GM12878 (cell line): ENCODE data around the gene AIDA. TPM values are rescaled to one million over a fixed set of nuclear protein-coding genes. Genes with fewer than 3 reads are reported as not detected.

Experiments used
- ATAC-seq: fragments of 200-7000 bp; cut with Tn5 transposase; 3 replicates; pipeline ENCODE4 v1.9.1; 2020; ENCODE audit warnings: mild to moderate bottlenecking, moderate library complexity
- BruUV-seq: library from RNA; stranded (reverse); fragments of 400-500 nt; replicated peaks from 2 replicates; lab custom pipeline; 2021; lab: Mats Ljungman, UMichigan
- CTCF ChIA-PET: fragments of 300-600 bp; sonication (Branson Sonifier 250); formaldehyde crosslinking; extraction: SDS; loops from one replicate; lab custom pipeline; 2021; ENCODE audit warnings: inconsistent platforms; lab: Yijun Ruan, JAX
- POLR2A ChIA-PET: fragments of 350-600 bp; formaldehyde crosslinking; extraction: SDS; loops from one replicate; lab custom pipeline; 2021; ENCODE audit warnings: inconsistent platforms; lab: Charles Lee
- RAD21 ChIA-PET: fragments of 300-600 bp; sonication (Branson Sonifier 250); formaldehyde crosslinking; loops from one replicate; lab custom pipeline; 2023; ENCODE audit warnings: antibody characterized with exemption; ENCODE audit not compliant: unreplicated experiment; lab: Charles Lee
- SMC1A ChIA-PET: fragments of 300-600 bp; sonication (Branson Sonifier 250); formaldehyde crosslinking; loops from one replicate; lab custom pipeline; 2023; ENCODE audit not compliant: unreplicated experiment, uncharacterized antibody; lab: Charles Lee
- DNase-seq: peaks from one replicate; pipeline ENCODE4 v3.0.0-alpha.2; 2011; ENCODE audit warnings: low read depth, low spot score
- FAIRE-seq: peaks from 3 replicates; lab custom pipeline; 2011; peaks lifted over from hg19 to GRCh38; lab: Jason Lieb, UNC
- H2AFZ ChIP-seq: 2 replicates; pipeline ENCODE4 v1.6.0; 2011; ENCODE audit warnings: low read depth, low read length, control low read depth; ENCODE audit not compliant: control insufficient read depth
- H3K27ac ChIP-seq: 2 replicates; pipeline ENCODE4 v1.5.1; 2011; ENCODE audit warnings: control low read depth; ENCODE audit not compliant: control insufficient read depth, insufficient read depth
- H3K27me3 ChIP-seq, 2 experiments: replicated peaks in 1 of 2; 2 replicates each; pipeline versions ENCODE4 v1.6.0 to v1.6.1; 2011; ENCODE audit warnings: low read length in 1 of 2; ENCODE audit not compliant: control insufficient read depth in 2 of 2, insufficient read depth in 2 of 2
- H3K36me3 ChIP-seq, 2 experiments: 2 replicates each; pipeline ENCODE4 v1.5.1; 2011; ENCODE audit warnings: low read length in 1 of 2; ENCODE audit not compliant: control insufficient read depth in 2 of 2, insufficient read depth in 2 of 2
- H3K4me1 ChIP-seq: 2 replicates; pipeline ENCODE4 v1.6.1; 2011; ENCODE audit warnings: mild to moderate bottlenecking, low read length, moderate library complexity, mixed read lengths; ENCODE audit not compliant: control insufficient read depth, insufficient read depth
- H3K4me2 ChIP-seq: 2 replicates; pipeline ENCODE4 v1.6.0; 2011; ENCODE audit warnings: control low read depth; ENCODE audit not compliant: control insufficient read depth, insufficient read depth
- H3K4me3 ChIP-seq: fragments of 200-600 bp; sonication (generic); 2 replicates; pipeline ENCODE4 v1.5.1; 2016
- H3K79me2 ChIP-seq: 2 replicates; pipeline ENCODE4 v1.6.0; 2011; ENCODE audit warnings: low read length; ENCODE audit not compliant: control insufficient read depth, insufficient read depth
- H3K9ac ChIP-seq: 2 replicates; pipeline ENCODE4 v1.8.0; 2011; ENCODE audit warnings: low read length, control low read depth, mixed read lengths; ENCODE audit not compliant: control insufficient read depth, insufficient read depth
- H3K9me3 ChIP-seq: replicated peaks from 3 replicates; pipeline ENCODE4 v1.5.1; 2011; ENCODE audit warnings: mild to moderate bottlenecking, low read length; ENCODE audit not compliant: control insufficient read depth, insufficient read depth
- H4K20me1 ChIP-seq: 2 replicates; pipeline ENCODE4 v1.6.0; 2011; ENCODE audit not compliant: control insufficient read depth, insufficient read depth
- MTA2 ChIP-seq: fragments of 450-650 bp; IDR thresholded peaks from 2 replicates; pipeline ENCODE4 v1.6.1; 2016; ENCODE audit warnings: low read depth, mild to moderate bottlenecking, moderate library complexity
- YY1 ChIP-seq: IDR thresholded peaks from 2 replicates; pipeline ENCODE4 v1.6.1; 2011; ENCODE audit warnings: low read depth, mild to moderate bottlenecking, low read length
- WGBS: methylation state at CpG from one replicate; pipeline ENCODE4 v1.1.6; 2016; ENCODE audit warnings: low lambda C conversion rate; ENCODE audit not compliant: insufficient replicate concordance, insufficient coverage; ENCODE audit errors: missing lambda C conversion rate; 5-methylcytosine and 5-hydroxymethylcytosine counted together
- in situ Hi-C: fragments of 300-500 bp; cut with MboI; formaldehyde crosslinking; loops from 9 replicates; pipeline ENCODE4 v1.14.3; 2018; ENCODE audit warnings: mixed read lengths
- intact Hi-C: fragments of 100-400 bp; cut with micrococcal nuclease; formaldehyde crosslinking; loops from one replicate; pipeline ENCODE4 v1.14.2; 2022; ENCODE audit not compliant: unreplicated experiment
- polyA plus RNA-seq, 11 experiments: library from polyadenylated mRNA; depleted of rRNA in 4 of 11; unstranded in 6 of 11; stranded (reverse) in 5 of 11; fragments of >200 nt; fragmentation: Nextera tagmentation in 4 of 11; fragmentation: Illumina TruSeq in 1 of 11; extraction: Ambion mirVana in 4 of 11; extraction: Trizol in 1 of 11; gene quantifications; 1 replicate in 1 of 11; 2 replicates in 10 of 11; pipeline versions ENCODE4 v1.2.1 to v1.2.3, GENCODE V29; 2011 to 2016; ENCODE audit warnings: inconsistent platforms in 2 of 11, missing spikeins in 2 of 11, low read depth in 1 of 11
- total RNA-seq, 4 experiments: library from RNA; depleted of rRNA in 3 of 4; stranded (reverse); fragments of >200 nt in 3 of 4; fragmentation: Illumina TruSeq in 1 of 4; extraction: Trizol in 1 of 4; gene quantifications; 2 replicates each; pipeline versions ENCODE4 v1.2.1 to v1.2.3, GENCODE V29; 2013 to 2021

AIDA gene
- total and polyA plus RNA-seq, 10 of the 15 experiments (the other 5 are each of a cell fraction or from before 2014, with no cell fraction given): 8.9 to 43.1 (median 19.2) TPM

- FAIRE-seq: no peak
- peak overlapping the region; percentile 68 for H3K9ac ChIP-seq
- no peaks in the 10 kb centered on the region for H4K20me1 ChIP-seq
- SMC1A ChIA-PET: interaction anchor here (0.6 to 2.0 kb wide), 12 partner anchors 9 to 156 kb away, joined by 3 to 13 read pairs (median 3); no protein-coding TSS in a partner anchor
- no peak for DNase-seq
- RAD21 ChIA-PET: interaction anchor here (0.6 to 2.4 kb wide), 4 partner anchors 16 to 1060 kb away, joined by 3 to 17 read pairs (median 4); no protein-coding TSS in a partner anchor
- peak; percentile 38 for ATAC-seq
- H3K4me2 ChIP-seq: peak overlapping the region; percentile 95
- no peaks in the 10 kb centered on the region for H3K27me3 ChIP-seq
- peak overlapping the region; percentile 89 for H2AFZ ChIP-seq
- H3K4me1 ChIP-seq: peaks cover 7% of the 10 kb centered on the region; the same call in 1 of the 2 replicates
- H3K36me3 ChIP-seq: no peaks in the 10 kb centered on the region
- no TSS peak for BruUV-seq
- CTCF ChIA-PET: interaction anchor here (0.6 to 3.0 kb wide), 7 partner anchors 9 to 154 kb away, joined by 3 to 12 read pairs (median 3); no protein-coding TSS in a partner anchor
- POLR2A ChIA-PET: interaction anchor here (1.3 to 1.5 kb wide), 2 partner anchors 29 to 37 kb away, joined by 3 read pairs; partner anchors contain the start of gene TAF1A
- intact Hi-C loops: loop anchor here (5.0 kb wide), 1 partner anchor 37 kb away; no protein-coding TSS in a partner anchor
- H3K27ac ChIP-seq: no peak overlapping the region
- H3K9me3 ChIP-seq: no peaks in the 10 kb centered on the region
- in situ Hi-C loops: no loop called here
- no peaks in the 10 kb centered on the region; the same call in 1 of the 2 replicates for H3K79me2 ChIP-seq
- peak overlapping the region; percentile 92 for H3K4me3 ChIP-seq
- TF ChIP-seq MTA2 (no peak), YY1 (0 out of 2 replicates have a peak, but pooled peaks have one; percentile 1)
- TF ChIP-seq, all 136 proteins: peak for 1
- 29% methylated on average over 20 of the region's 20 CpGs for WGBS
These were observed 93.3 kb downstream of the AIDA start for GRCh38 chr1:222618880-222619596.

Other genes starting within 250 kb of the AIDA start
- 0.11 TPM in 1 of 2 replicates, not detected in the other for gene HHIPL2, start 164.4 kb downstream of the AIDA start, total RNA-seq (2014; rRNA removed)
- gene HHIPL2, start 164.4 kb downstream of the AIDA start, total RNA-seq (2014; rRNA removed; fragmentation: Illumina TruSeq; extraction: Trizol): not detected in 2 replicates
- 0.13 TPM in 1 of 2 replicates, not detected in the other for gene HHIPL2, start 164.4 kb downstream of the AIDA start, total RNA-seq (2021)
- 0.16 and 0.29 TPM in 2 replicates for gene HHIPL2, start 164.4 kb downstream of the AIDA start, polyA plus RNA-seq (2011; rRNA removed)
- gene HHIPL2, start 164.4 kb downstream of the AIDA start, polyA plus RNA-seq (2014; fragmentation: Illumina TruSeq; extraction: Trizol): 0.06 and 0.55 TPM in 2 replicates
- gene HHIPL2, start 164.4 kb downstream of the AIDA start, polyA plus RNA-seq (2014; fragmentation: Nextera tagmentation; extraction: Ambion mirVana): under 1 TPM; 0.06 to 0.09 TPM
- 0.06 and 0.51 TPM in 2 replicates for gene HHIPL2, start 164.4 kb downstream of the AIDA start, polyA plus RNA-seq (2014; rRNA removed)
- gene HHIPL2, start 164.4 kb downstream of the AIDA start, polyA plus RNA-seq (2016; fragmentation: Nextera tagmentation; extraction: Ambion mirVana): not detected
- 7.7 and 9.2 TPM in 2 replicates for gene TAF1A, start 122.6 kb downstream of the AIDA start, total RNA-seq (2014; rRNA removed)
- gene TAF1A, start 122.6 kb downstream of the AIDA start, total RNA-seq (2014; rRNA removed; fragmentation: Illumina TruSeq; extraction: Trizol): 12.3 and 12.9 TPM in 2 replicates
- gene TAF1A, start 122.6 kb downstream of the AIDA start, total RNA-seq (2021): 7.5 and 10.1 TPM in 2 replicates
- gene TAF1A, start 122.6 kb downstream of the AIDA start, polyA plus RNA-seq (2011; rRNA removed): 13.6 and 18.2 TPM in 2 replicates
- gene TAF1A, start 122.6 kb downstream of the AIDA start, polyA plus RNA-seq (2014; fragmentation: Illumina TruSeq; extraction: Trizol): 9.8 and 11.1 TPM in 2 replicates
- 10 to 100 TPM; 12.2 to 17.9 TPM for gene TAF1A, start 122.6 kb downstream of the AIDA start, polyA plus RNA-seq (2014; fragmentation: Nextera tagmentation; extraction: Ambion mirVana)
- 6.8 and 9.9 TPM in 2 replicates for gene TAF1A, start 122.6 kb downstream of the AIDA start, polyA plus RNA-seq (2014; rRNA removed)
- gene TAF1A, start 122.6 kb downstream of the AIDA start, polyA plus RNA-seq (2016; fragmentation: Nextera tagmentation; extraction: Ambion mirVana): 10 to 100 TPM; 11.8 to 13.4 TPM
- 38.4 and 49.9 TPM in 2 replicates for gene MIA3, start 94.4 kb downstream of the AIDA start, total RNA-seq (2014; rRNA removed)
- gene MIA3, start 94.4 kb downstream of the AIDA start, total RNA-seq (2014; rRNA removed; fragmentation: Illumina TruSeq; extraction: Trizol): 33.5 and 37.0 TPM in 2 replicates
- 28.8 and 37.0 TPM in 2 replicates for gene MIA3, start 94.4 kb downstream of the AIDA start, total RNA-seq (2021)
- 23.7 and 49.0 TPM in 2 replicates for gene MIA3, start 94.4 kb downstream of the AIDA start, polyA plus RNA-seq (2011; rRNA removed)
- 42.9 and 50.8 TPM in 2 replicates for gene MIA3, start 94.4 kb downstream of the AIDA start, polyA plus RNA-seq (2014; fragmentation: Illumina TruSeq; extraction: Trizol)
- 10 to 100 TPM; 12.9 to 19.3 TPM for gene MIA3, start 94.4 kb downstream of the AIDA start, polyA plus RNA-seq (2014; fragmentation: Nextera tagmentation; extraction: Ambion mirVana)
- 26.6 and 28.9 TPM in 2 replicates for gene MIA3, start 94.4 kb downstream of the AIDA start, polyA plus RNA-seq (2014; rRNA removed)
- 10 to 100 TPM; 25.7 to 31.7 TPM for gene MIA3, start 94.4 kb downstream of the AIDA start, polyA plus RNA-seq (2016; fragmentation: Nextera tagmentation; extraction: Ambion mirVana)
- gene BROX, start 73 bp upstream of the AIDA start, total RNA-seq (2014; rRNA removed): 15.2 and 17.8 TPM in 2 replicates
- 17.5 and 18.4 TPM in 2 replicates for gene BROX, start 73 bp upstream of the AIDA start, total RNA-seq (2014; rRNA removed; fragmentation: Illumina TruSeq; extraction: Trizol)
- gene BROX, start 73 bp upstream of the AIDA start, total RNA-seq (2021): 13.5 and 16.1 TPM in 2 replicates
- gene BROX, start 73 bp upstream of the AIDA start, polyA plus RNA-seq (2011; rRNA removed): 5.8 and 9.5 TPM in 2 replicates
- 8.7 and 11.8 TPM in 2 replicates for gene BROX, start 73 bp upstream of the AIDA start, polyA plus RNA-seq (2014; fragmentation: Illumina TruSeq; extraction: Trizol)
- gene BROX, start 73 bp upstream of the AIDA start, polyA plus RNA-seq (2014; fragmentation: Nextera tagmentation; extraction: Ambion mirVana): 10 to 100 TPM; 19.4 to 42.0 TPM
- gene BROX, start 73 bp upstream of the AIDA start, polyA plus RNA-seq (2014; rRNA removed): 5.5 and 6.2 TPM in 2 replicates
- 10 to 100 TPM; 20.4 to 24.1 TPM for gene BROX, start 73 bp upstream of the AIDA start, polyA plus RNA-seq (2016; fragmentation: Nextera tagmentation; extraction: Ambion mirVana)
- gene FAM177B, start 24.7 kb upstream of the AIDA start, total RNA-seq (2014; rRNA removed): not detected in 2 replicates
- not detected in 2 replicates for gene FAM177B, start 24.7 kb upstream of the AIDA start, total RNA-seq (2014; rRNA removed; fragmentation: Illumina TruSeq; extraction: Trizol)
- not detected in 2 replicates for gene FAM177B, start 24.7 kb upstream of the AIDA start, total RNA-seq (2021)
- not detected in 2 replicates for gene FAM177B, start 24.7 kb upstream of the AIDA start, polyA plus RNA-seq (2011; rRNA removed)
- gene FAM177B, start 24.7 kb upstream of the AIDA start, polyA plus RNA-seq (2014; fragmentation: Illumina TruSeq; extraction: Trizol): not detected in 2 replicates
- under 1 TPM in 1 of 2 experiments, not detected in 1; 0.06 TPM for gene FAM177B, start 24.7 kb upstream of the AIDA start, polyA plus RNA-seq (2014; fragmentation: Nextera tagmentation; extraction: Ambion mirVana)
- not detected in 2 replicates for gene FAM177B, start 24.7 kb upstream of the AIDA start, polyA plus RNA-seq (2014; rRNA removed)
- not detected for gene FAM177B, start 24.7 kb upstream of the AIDA start, polyA plus RNA-seq (2016; fragmentation: Nextera tagmentation; extraction: Ambion mirVana)
- 0.34 and 0.82 TPM in 2 replicates for gene DISP1, start 102.5 kb upstream of the AIDA start, total RNA-seq (2014; rRNA removed)
- 0.55 and 0.72 TPM in 2 replicates for gene DISP1, start 102.5 kb upstream of the AIDA start, total RNA-seq (2014; rRNA removed; fragmentation: Illumina TruSeq; extraction: Trizol)
- 0.72 and 0.96 TPM in 2 replicates for gene DISP1, start 102.5 kb upstream of the AIDA start, total RNA-seq (2021)
- 1.3 TPM in 2 replicates for gene DISP1, start 102.5 kb upstream of the AIDA start, polyA plus RNA-seq (2011; rRNA removed)
- 0.65 and 0.76 TPM in 2 replicates for gene DISP1, start 102.5 kb upstream of the AIDA start, polyA plus RNA-seq (2014; fragmentation: Illumina TruSeq; extraction: Trizol)
- under 1 TPM; 0.11 to 0.37 TPM for gene DISP1, start 102.5 kb upstream of the AIDA start, polyA plus RNA-seq (2014; fragmentation: Nextera tagmentation; extraction: Ambion mirVana)
- gene DISP1, start 102.5 kb upstream of the AIDA start, polyA plus RNA-seq (2014; rRNA removed): 0.38 and 0.46 TPM in 2 replicates
- 1 to 10 TPM in 1 of 2 experiments, under 1 TPM in 1; 0.95 to 1.4 TPM for gene DISP1, start 102.5 kb upstream of the AIDA start, polyA plus RNA-seq (2016; fragmentation: Nextera tagmentation; extraction: Ambion mirVana)